Measurements from ENCODE around the gene SLAMF9. TPM values are rescaled to one million over a fixed set of nuclear protein-coding genes. Genes with fewer than 3 reads are reported as not detected.

SLAMF9 gene
- total RNA-seq, 1 donor from 2014 or later: not detected

Other genes with a start within 250 kb of the SLAMF9 start
- gene CRP, start 239.6 kb downstream of the SLAMF9 start, total RNA-seq: not detected in 2 replicates
- gene DUSP23, start 173.3 kb downstream of the SLAMF9 start, total RNA-seq: 14.9 and 26.5 TPM in 2 replicates
- not detected in 2 replicates for gene FCRL6, start 151.9 kb downstream of the SLAMF9 start, total RNA-seq
- 0.05 TPM in 2 replicates for gene SLAMF8, start 127.4 kb downstream of the SLAMF9 start, total RNA-seq
- not detected in 2 replicates for gene VSIG8, start 91.6 kb downstream of the SLAMF9 start, total RNA-seq
- gene CFAP45, start 54.1 kb downstream of the SLAMF9 start, total RNA-seq: not detected in 2 replicates
- 65.1 and 75.5 TPM in 2 replicates for gene TAGLN2, start 28.7 kb downstream of the SLAMF9 start, total RNA-seq
- gene IGSF9, start 8.6 kb downstream of the SLAMF9 start, total RNA-seq: 0.16 TPM in 1 of 2 replicates, not detected in the other
- gene PIGM, start 77.8 kb upstream of the SLAMF9 start, total RNA-seq: 3.3 and 3.7 TPM in 2 replicates
- gene KCNJ10, start 115.9 kb upstream of the SLAMF9 start, total RNA-seq: not detected in 2 replicates
- not detected in 2 replicates for gene KCNJ9, start 127.3 kb upstream of the SLAMF9 start, total RNA-seq
- 27.9 and 33.5 TPM in 2 replicates for gene IGSF8, start 144.4 kb upstream of the SLAMF9 start, total RNA-seq
- 28.2 and 60.4 TPM in 2 replicates for gene ATP1A2, start 161.5 kb upstream of the SLAMF9 start, total RNA-seq
- 0.10 and 0.19 TPM in 2 replicates for gene ATP1A4, start 197.4 kb upstream of the SLAMF9 start, total RNA-seq
- gene CASQ1, start 236.3 kb upstream of the SLAMF9 start, total RNA-seq: 9.4 and 12.2 TPM in 2 replicates

Measured in myocyte (in vitro differentiated cells).